Measurements from ENCODE around the gene ZFY.
"Not testable (repeated sequence)": the region's sequence is repeated elsewhere in the genome, so short reads cannot be mapped to it uniquely, and the experiment has no call there.

ZFY gene

DNA sequence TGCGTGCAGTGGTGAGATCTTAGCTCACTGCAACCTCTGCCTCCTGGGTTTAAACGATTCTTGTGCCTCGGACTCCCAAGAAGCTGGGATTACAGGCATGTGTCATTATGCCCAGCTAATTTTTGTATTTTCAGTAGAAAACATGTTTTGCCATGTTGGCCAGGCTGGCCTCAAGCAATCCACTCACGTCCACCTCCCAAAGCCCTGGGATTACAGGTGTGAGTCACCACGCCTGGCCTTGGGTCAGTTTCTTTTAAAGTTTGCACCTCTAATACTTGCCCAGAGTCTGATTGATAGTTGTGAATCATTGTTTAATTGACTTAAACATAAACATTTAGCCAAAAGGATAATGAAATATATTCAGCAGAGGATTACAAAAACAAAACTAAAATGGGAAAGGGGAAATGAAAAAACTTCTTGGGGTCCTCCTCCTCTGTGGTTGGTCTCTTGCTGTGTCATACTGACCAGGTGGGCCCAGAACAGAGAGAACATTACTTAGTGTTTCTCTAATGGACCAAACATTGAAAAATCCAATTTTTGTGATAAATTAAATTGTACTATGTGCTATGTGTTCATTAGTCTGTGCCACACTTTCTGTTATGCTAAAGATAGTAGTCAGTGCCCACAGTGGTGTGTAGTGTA lies 38.0 kb downstream of the ZFY start:
- no peak for DNase-seq (ENCODE audit: low spot score)

DNA sequence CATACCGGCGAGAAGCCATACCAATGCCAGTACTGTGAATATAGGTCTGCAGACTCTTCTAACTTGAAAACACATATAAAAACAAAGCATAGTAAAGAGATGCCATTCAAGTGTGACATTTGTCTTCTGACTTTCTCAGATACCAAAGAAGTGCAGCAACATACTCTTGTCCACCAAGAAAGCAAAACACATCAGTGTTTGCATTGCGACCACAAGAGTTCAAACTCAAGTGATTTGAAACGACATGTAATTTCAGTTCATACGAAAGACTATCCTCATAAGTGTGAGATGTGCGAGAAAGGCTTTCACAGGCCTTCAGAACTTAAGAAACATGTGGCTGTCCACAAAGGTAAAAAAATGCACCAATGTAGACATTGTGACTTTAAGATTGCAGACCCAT lies 44.1 kb downstream of the ZFY start:
- no peak for DNase-seq (ENCODE audit: low spot score)

DNA sequence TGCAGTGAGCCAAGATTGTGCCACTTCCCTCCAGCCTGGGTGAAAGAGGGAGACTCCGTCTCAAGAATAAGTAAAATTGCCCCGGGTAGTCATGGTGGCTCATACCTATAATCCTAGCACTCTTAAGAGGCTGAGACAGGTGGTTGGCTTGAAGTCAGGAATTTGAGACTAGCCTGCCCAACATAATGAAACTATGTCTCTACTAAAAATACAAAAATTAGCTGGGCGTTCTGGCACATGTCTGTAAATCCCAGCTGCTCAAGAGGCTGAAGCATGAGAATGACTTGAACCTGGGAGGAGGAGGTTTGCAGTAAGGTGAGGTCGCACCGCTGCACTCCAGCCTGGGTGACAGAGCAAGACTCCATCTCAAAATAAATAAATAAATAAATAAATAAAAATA lies 49.3 kb downstream of the ZFY start:
- no peak for DNase-seq (ENCODE audit: low spot score)

DNA sequence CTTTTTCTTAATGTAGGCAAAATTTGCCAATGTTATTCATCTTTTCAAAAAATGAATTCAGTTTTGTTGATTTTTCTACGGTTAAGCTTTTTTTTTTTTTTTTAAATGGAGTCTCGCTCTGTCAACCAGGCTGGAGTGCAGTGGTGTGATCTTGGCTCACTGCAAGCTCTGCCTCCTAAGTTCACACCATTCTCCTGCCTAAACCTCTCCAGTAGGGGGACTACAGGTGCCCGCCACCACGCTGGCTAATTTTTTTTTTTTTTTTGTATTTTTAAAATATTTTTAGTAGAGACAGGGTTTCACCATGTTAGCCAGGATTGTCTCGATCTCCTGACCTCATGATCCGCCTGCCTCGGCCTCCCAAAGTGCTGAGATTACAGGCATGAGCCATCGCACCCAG lies 52.0 kb downstream of the ZFY start:
- DNase-seq (ENCODE audit: low spot score), result not testable (repeated sequence)

DNA sequence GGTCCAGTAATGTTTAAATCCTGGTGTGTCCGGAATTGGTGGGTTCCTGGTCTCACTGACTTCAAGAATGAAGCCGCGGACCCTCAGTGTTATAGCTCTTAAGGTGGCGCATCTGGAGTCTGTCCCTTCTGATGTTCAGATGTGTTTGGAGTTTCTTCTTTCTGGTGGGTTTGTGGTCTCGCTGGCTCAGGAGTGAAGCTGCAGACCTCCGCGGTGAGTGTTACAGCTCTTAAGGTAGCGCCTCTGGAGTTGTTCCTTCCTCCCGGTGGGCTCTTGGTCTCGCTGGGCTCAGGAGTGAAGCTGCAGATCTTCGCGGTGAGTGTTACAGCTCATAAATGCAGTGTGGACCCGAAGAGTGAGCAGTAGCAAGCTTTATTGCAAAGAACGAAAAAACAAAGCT lies 62.2 kb downstream of the ZFY start:
- DNase-seq (ENCODE audit: low spot score), result not testable (repeated sequence)

DNA sequence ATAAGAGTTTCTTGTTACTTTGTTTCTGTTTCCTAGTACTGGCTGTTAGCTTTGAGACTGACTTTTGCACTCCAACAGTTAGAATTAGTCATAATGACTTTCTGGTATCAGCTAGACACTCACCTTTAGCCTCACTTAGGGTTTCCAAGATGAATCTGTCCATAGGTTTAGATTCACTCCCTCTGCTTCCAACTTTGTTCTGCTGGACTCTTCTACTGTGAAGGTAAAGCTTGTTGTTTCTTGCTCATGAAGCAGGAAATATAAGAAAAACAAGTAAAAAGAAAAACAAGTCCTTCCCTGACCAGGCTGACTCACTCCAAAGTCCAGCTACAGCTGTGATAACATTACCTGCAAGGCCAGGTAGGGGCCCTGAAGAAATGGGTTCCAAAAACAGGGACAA lies 67.0 kb downstream of the ZFY start:
- no peak for DNase-seq (ENCODE audit: low spot score)

DNA sequence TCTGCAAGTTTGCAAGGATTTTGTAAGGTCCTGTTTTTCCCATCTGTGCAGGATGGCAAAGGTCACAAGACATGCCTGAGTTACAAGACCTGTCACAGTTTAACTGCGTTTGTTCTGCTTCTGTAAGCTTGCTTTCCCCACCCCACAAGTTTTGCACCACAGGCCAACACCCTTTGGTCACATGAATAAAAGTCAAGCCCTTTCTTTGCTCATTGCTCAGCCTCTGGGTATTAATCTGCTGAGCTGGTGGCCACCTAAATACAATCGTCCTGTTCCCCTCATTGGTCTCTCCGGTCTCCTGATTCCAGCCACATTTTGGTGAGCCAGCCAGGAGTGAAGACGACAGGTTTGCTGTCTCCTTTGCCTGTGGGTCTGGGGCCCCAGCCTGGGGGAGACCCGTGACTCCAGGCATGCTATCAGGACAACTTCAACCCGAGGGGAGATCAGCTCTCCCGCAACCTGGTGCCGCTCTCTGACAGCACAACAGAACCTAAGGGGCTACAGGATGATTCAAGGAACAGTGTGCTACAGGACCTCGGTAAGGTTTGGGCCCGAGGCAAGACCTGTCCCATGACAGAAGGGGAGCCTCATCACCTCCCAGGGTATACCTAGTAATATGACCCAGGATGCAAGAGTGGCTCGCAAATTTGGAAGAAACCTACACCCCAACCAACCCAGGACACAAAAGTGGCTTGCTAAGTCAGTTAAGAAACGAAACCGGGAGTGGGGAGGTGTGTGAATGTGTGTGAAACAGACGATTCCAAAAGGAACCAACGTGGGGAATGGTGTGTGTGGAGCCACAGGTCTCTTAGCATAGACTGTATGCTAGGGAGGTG lies 67.7 kb downstream of the ZFY start:
- no peak for DNase-seq (ENCODE audit: low spot score)

DNA sequence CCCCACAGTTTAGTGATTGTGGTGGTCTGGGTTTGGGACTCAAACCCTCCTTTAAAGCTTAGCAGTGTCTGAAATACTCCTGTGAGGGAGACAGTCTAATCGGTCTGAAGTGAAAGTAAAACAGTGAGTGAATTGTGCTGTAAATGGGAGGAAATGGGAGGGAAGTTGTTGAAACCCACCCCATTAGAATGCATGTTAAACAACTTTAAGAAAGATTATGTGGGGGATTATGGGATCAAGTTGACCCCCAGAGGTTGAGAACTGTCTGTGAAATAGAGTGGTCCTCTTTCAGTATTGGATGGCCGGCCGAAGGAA lies 68.3 kb downstream of the ZFY start:
- no peak for DNase-seq (ENCODE audit: low spot score)

DNA sequence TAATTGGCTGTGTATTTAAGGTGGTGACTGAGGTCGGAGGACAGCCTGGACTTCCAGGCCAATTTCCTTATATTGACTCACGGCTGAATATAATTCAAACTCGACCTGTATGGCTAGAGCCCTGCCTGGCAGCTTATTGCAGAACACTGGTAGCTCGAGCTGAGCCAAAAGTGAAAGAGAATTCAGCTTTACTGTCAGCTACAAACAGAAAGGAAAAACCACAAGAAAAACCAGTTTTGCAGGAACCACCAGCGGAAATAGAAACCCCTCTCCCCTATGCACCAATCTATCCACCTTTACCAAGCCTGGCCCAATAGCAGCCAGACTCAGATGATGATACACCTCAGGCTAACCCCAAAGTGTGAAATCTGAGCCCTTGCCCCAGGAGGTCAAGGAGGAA lies 68.7 kb downstream of the ZFY start:
- DNase-seq (ENCODE audit: low spot score), result no peak

DNA sequence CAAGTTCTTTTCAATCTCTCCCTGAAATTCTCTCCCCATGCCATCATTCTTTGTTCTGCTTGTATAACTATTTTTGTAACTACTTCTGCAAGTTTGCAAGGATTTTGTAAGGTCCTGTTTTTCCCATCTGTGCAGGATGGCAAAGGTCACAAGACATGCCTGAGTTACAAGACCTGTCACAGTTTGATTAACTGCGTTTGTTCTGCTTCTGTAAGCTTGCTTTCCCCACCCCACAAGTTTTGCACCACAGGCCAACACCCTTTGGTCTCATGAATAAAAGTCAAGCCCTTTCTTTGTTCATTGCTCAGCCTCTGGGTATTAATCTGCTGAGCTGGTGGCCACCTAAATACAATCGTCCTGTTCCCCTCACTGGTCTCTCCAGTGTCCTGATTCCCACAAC lies 70.8 kb downstream of the ZFY start:
- DNase-seq (ENCODE audit: low spot score), result not testable (repeated sequence)

DNA sequence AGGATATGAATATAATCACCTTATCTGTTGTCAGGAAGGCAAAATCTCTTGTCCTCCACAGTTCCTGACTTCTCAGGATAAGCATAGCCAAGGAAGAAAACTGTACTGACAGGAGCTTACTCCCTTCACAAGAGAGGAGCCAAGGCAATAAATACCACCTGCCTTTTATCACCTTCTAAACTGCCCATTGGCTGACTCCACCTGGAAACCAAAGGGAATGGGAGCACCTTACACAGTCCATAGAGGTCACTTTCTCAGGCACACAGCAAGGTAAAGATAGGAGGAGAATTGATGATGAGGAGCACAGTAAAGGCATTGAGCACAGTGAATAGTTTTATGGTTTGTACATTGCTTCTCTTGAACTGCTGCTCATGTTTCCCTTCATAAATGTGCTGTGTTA lies 72.8 kb downstream of the ZFY start:
- DNase-seq (ENCODE audit: low spot score), result no peak

DNA sequence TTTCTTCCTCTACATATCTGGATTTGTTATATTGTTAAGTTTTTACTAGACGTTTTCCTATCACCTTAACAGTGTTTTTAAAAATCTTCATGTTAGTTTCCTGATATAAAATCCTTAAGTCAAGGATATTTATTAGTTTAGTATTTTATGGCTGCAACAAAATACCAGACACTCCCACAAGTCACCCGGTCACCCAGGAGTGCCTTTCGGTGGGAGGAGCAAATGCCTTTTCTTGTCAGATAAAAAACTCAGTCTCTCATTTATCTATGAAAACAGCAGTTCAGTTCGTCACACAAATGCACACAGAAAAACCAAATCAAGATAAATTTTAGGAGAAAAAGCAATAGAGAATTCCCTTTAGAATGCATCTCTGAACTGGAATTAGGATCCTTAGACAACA lies 77.0 kb downstream of the ZFY start:
- no peak for DNase-seq (ENCODE audit: low spot score)

DNA sequence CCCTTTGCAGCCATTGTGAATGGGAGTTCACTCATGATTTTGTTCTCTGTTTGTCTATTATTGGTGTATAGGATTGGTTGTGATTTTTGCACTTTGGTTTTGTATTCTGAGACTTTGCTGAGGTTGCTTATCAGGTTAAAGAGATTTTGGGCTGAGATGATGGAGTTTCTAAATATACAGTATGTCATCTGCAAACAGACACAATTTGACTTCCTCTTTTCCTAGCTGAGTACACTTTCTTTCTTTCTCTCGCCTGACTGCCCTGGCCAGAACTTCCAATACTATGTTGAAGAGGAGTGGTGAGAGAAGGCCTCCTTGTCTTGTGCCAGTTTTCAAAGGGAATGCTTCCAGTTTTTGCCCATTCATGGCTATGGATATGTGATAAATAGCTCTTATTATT lies 81.4 kb downstream of the ZFY start:
- no peak for DNase-seq (ENCODE audit: low spot score)

DNA sequence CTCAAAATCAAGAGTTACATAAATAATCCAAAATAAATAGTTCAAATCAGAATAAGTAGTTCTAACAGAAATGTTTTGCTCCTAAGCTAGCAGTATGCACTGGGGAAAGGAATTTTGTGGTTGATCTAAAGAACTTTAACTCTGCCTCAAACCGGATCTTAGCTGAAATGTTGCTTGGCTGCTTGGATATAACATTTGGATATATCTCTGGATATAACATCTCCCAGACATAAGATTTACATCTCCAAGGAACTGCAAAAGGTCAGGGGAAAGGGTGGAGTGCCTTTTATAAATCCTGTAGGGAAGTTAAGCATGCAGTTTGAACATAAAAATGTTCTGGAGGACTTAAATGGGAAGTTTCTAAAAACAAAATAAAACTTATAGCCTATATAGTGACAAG lies 83.4 kb downstream of the ZFY start:
- DNase-seq (ENCODE audit: low spot score), result no peak

DNA sequence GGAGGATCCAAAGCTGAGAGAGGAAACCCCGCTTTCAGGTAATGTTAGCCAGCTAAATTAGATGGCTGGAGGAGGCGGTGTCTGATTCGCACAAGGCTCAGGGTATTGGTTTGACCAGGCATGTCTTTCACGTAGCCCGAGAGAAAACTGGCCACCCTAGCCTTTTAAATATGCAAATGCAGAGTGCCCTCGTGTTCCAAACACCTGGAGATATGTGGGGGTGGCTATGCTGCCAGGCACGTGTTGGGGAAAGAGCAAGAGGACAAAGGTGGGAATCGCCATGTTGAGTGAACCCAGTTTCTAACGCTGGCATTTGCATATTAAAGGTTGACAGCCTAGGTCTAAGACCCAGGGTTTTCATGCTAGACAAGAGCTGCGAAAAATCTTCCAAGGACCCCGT lies 84.4 kb downstream of the ZFY start:
- DNase-seq (ENCODE audit: low spot score), result no peak

DNA sequence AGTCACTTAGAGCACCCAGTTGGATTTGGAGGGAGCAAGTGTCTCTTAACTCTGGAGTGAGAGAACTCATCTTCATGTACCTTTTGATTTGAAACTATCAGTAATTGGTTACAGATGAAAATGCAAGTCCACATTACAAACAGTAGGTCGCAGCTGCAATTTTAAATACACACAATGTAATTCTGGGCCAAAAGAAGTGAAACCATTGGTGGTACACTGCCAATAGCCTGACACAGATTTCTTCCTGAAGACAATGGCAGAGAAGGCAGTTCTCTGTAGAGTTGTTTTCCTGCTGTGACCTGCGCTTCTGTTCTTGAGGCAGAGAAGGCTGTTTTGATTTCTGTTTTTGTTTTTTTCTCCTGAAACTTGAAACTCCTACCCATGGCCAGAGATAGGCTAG lies 86.0 kb downstream of the ZFY start:
- DNase-seq (ENCODE audit: low spot score), result no peak

DNA sequence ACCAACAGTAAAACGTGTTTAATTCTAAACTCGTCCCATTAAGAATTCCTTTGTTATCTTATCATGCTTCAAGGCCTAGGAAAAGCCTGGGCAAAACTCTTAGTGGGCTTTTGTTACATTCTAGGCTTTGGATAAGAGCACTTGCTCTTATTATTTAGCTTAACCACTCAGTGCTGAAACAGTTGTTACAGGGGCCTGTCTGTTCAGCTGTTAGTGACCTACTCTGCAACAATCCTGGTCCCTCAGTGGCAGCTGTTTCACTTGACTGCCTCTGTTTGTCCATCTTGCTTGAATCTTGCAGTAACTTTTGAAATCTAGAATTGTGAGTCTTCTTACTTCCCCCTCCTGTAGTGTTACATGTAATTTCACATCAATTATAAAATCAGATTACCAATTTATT lies 88.4 kb downstream of the ZFY start:
- no peak for DNase-seq (ENCODE audit: low spot score)

DNA sequence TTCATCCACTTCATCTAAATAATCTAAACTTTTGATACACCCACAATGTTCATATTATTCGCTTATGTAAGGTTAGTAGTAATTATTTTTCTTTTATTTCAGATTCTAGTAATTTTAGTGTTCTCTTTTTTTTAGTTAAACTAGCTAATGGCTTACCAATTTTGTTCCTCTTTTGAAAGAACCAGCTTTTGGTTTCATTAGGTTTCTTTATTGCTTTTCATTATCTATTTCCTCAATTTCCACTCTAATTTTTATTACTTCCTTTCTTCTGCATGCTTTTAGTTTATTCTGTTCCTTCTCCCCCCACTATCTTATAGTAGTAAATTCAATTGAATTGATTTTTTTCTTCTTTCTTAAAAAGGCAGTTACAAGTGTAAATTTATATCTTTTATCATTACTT lies 90.2 kb downstream of the ZFY start:
- DNase-seq (ENCODE audit: low spot score), result no peak

Data from NAMALWA (cell line).